NCI-H2171 (cell line): ENCODE results near the gene CALD1.

Experiments
- DNase-seq: peaks from one replicate; lab custom pipeline; 2025; lab: John Stamatoyannopoulos, UW

The CALD1 gene

DNA sequence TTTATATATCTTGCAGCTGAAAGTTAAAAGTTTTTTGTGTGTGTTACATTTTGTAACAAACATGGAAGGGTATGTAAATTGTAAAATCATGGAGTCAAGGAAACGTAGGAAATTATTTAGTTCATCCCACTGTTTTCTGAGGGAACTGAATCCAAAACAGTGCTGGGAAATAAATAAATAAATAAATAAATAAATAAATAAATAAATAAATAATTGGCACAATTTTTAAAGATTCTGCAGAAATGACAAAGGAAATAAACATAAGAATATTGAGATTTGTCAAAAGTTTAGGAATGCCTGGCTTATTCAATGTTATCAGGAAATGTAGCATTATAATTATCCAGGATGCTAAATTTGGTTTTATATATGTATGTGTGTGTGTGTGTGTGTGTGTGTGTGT, 115.5 kb downstream of the CALD1 start:
- DNase-seq, result no peak

- no peak for DNase-seq
Measured at GRCh38 chr7:134896073-134896472, 116.6 kb downstream of the CALD1 start.

DNA sequence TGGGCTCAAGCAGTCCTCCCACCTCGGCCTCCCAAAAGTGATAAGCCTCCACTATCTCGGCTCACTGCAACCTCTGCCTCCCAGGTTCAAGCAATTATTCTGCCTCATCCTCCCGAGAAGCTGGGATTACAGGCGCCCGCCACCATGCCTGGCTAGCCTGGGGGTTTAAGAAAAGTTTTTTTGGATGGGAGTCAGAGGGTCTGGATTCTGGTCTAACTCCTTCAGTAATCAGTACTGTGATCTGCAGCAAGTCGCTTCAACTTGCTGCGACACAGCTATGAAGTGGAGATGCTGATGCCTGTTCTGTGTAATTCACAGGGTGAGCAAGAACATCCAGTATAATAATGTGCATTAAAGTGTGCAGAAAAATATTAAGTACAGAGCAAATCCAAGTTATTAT, 118.5 kb downstream of the CALD1 start:
- no peak for DNase-seq

GRCh38 chr7:134899729-134900128, 120.3 kb downstream of the CALD1 start:
- DNase-seq, result no peak

- DNase-seq, result no peak
Measured at GRCh38 chr7:134900166-134900982, 120.9 kb downstream of the CALD1 start.

DNA sequence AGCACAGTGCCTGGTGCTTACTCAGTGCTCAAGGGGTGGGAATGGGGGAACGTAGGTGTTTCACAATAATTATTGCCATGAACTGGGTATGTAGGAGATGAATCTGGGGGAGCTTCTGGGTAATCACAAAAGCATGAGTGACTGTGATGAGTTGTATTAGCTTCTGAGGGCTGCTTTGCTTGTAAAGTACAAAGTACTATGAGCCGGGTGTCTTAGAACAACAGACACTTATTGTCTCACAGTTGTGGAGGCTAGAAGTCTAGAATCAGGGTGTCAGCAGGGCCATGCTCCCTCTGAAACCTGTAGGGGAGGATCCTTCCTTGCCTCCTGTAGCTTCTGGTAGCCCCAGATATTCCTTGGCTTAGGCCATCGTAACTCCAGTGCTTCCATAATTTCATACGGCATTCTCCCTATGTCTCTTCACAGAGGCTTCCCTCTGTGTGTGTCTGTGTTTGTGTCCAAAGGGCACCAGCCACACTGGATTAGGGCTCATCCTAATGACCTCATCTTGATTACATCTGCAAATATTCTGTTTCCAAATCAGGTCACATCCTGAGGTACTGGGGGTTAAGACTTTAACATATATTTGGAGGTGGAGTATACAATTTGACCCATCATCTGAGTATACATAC, 122.1 kb downstream of the CALD1 start:
- DNase-seq, result no peak

GRCh38 chr7:134902058-134902457, 122.6 kb downstream of the CALD1 start:
- DNase-seq, result no peak

DNA sequence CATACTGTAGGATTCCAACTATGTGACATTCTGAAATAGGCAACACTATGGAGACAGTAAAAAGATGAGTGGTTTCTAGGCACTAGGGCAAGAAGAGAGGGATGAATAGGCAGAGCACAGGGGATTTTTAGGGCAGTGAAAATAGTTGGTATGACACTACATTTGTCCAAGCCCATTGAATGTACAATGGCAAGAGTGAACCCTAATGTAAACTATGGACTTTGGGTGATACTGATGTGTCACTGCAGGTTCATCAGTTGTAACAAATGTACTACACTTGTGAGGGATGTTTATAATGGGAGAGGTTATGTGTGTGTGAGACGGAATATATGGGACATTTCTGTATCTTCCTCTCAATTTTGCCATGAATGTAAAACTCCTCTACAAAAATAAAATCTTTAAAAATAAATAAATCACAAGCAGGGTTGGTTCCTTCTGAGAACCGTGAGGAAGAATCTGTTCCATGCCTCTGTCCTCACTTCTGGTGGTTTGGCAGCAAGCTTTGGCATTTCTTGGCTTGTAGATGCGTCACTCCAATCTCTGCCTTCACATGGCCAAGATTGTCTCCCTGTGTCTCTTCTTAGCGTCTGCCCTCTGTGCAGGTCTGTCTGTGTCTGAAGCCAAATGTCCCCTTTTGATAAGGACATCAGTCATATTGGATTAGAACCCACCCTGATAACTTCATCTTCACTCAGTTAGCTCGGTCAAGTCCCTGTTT, 123.8 kb downstream of the CALD1 start:
- no peak for DNase-seq

GRCh38 chr7:134905375-134905774, 125.9 kb downstream of the CALD1 start:
- DNase-seq, result no peak

- DNase-seq, result no peak
Measured at GRCh38 chr7:134907000-134907399, 127.6 kb downstream of the CALD1 start.

GRCh38 chr7:134907639-134908038, 128.2 kb downstream of the CALD1 start:
- DNase-seq, result no peak

- no peak for DNase-seq
Measured at GRCh38 chr7:134908289-134908688, 128.9 kb downstream of the CALD1 start.

GRCh38 chr7:134910214-134910890, 130.9 kb downstream of the CALD1 start:
- no peak for DNase-seq

GRCh38 chr7:134910968-134911367, 131.5 kb downstream of the CALD1 start:
- no peak for DNase-seq

DNA sequence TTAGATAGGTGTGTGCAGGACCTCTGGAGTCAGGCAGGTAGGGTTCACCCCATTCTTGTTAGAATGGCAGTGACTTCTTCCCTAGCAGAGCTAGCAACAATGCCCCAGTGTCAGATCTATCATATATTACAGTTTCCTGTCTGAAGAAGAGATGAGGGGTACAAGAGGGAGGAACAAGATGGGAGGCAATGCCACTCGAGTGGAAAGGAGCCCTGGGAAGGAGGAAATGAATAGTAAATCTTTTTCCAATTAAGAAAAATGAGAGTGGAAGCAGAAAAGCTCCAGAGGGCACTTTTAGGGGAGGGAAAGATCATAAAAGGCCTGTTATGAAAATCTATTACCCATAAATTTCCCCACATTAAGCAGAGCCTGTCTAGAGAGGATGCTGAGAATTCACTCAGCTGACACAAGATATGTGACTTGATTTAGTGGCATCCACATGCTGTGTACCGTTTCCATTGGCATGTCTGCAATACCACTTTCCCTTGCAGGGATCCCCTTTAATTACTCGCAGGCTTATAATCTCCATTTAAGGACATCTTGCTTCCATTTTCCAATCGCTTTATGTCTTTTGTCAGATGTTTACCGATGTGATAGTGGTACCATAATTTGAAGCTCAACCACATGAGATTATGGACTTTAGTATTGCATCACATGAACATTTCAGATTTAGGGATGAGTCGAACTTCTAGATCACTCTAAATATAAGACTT, 136.9 kb downstream of the CALD1 start:
- no peak for DNase-seq

DNA sequence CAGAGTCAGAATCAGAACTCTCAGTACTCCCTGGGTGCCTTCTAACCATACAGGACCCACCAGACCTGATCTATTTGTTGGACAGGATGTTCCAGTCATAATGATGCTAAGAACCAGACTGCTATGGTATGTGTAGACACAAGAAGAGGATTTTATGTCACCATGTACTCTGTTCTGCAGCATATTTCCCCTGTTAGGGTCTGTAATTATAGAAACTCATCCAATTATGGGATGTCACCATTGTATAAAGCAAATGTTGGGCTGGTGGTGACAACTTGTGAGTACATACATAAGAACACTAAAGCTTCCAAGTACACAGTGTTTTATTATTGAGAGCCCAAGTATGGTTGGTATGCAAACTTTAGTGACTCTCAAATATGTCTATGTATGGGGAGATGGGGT, 139.8 kb downstream of the CALD1 start:
- no peak for DNase-seq

GRCh38 chr7:134920026-134920753, 140.8 kb downstream of the CALD1 start:
- DNase-seq, result no peak

- no peak for DNase-seq
Measured at GRCh38 chr7:134922720-134923704, 143.6 kb downstream of the CALD1 start.

- no peak for DNase-seq
Measured at GRCh38 chr7:134925766-134926165, 146.3 kb downstream of the CALD1 start.

DNA sequence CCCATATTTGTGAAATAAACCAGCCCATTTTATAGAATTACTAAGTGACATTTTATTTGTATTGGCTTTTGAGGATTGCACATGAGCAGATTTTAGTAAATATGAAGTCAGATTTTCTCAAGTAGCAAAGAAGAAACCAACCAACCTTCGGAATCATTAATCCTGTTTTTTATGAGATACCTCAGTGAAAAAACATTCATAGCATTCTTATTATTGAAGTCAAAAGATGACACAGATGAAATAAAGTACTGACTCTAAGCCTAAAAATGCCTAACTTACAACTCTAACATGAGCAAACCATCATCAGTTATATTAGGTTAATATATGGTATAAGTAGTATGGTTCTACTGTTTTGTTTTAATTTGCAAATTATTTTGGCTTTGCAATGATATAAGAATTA, 147.0 kb downstream of the CALD1 start:
- DNase-seq, result no peak
